ENCODE results near the gene ARHGAP26. TPM values are rescaled to one million over a fixed set of nuclear protein-coding genes. Genes with fewer than 3 reads are reported as not detected.

The ARHGAP26 gene
- total RNA-seq, 2 experiments from 2014 or later = 17.0 to 19.5 TPM

GRCh38 chr5:142847898-142848790 is 78.0 kb downstream of the ARHGAP26 start:
- CTCF ChIA-PET = interaction anchor here (0.9 to 1.2 kb wide), 3 partner anchors 19 to 33 kb away, joined by 3 to 4 read pairs (median 3); no protein-coding TSS in a partner anchor
- Mint-ChIP-seq H3K9me3 (no peaks in the 10 kb centered on the region), H3K27me3 (ENCODE audit: low read depth) (no peaks in the 10 kb centered on the region), H3K27ac (no peak overlapping the region), H3K36me3 (ENCODE audit: low read depth) (no peaks in the 10 kb centered on the region), H3K4me3 (no peak overlapping the region), H3K4me1 (ENCODE audit: low read depth) (peaks cover 34% of the 10 kb centered on the region)
- intact Hi-C loops (cut with micrococcal nuclease) = no loop called here
- DNase-seq = no peak

GRCh38 chr5:142849466-142849865 is 79.3 kb downstream of the ARHGAP26 start:
- Mint-ChIP-seq H3K36me3 (ENCODE audit: low read depth) (no peaks in the 10 kb centered on the region), H3K9me3 (no peaks in the 10 kb centered on the region), H3K27ac (no peak overlapping the region), H3K4me3 (no peak overlapping the region), H3K4me1 (ENCODE audit: low read depth) (peaks cover 27% of the 10 kb centered on the region), H3K27me3 (ENCODE audit: low read depth) (no peaks in the 10 kb centered on the region)
- no peak for DNase-seq
- intact Hi-C loops (cut with micrococcal nuclease) = no loop called here
- CTCF ChIA-PET = interaction anchor here (1.4 kb wide), 1 partner anchor 100 kb away, joined by 4 read pairs; no protein-coding TSS in a partner anchor

- Mint-ChIP-seq H3K9me3 (no peaks in the 10 kb centered on the region), H3K4me1 (ENCODE audit: low read depth) (peaks cover 25% of the 10 kb centered on the region), H3K27me3 (ENCODE audit: low read depth) (no peaks in the 10 kb centered on the region), H3K27ac (no peak overlapping the region), H3K4me3 (no peak overlapping the region), H3K36me3 (ENCODE audit: low read depth) (no peaks in the 10 kb centered on the region)
- DNase-seq = no peak
- intact Hi-C loops (cut with micrococcal nuclease) = no loop called here
- CTCF ChIA-PET = interaction anchor here (0.9 to 1.4 kb wide), 3 partner anchors 17 to 101 kb away, joined by 3 to 7 read pairs (median 4); no protein-coding TSS in a partner anchor
Measured at GRCh38 chr5:142849880-142850279, 79.7 kb downstream of the ARHGAP26 start.

- no peak overlapping the region for H3K27ac Mint-ChIP-seq
- DNase-seq = no peak
- no peak overlapping the region for H3K4me3 Mint-ChIP-seq
- H3K9me3 Mint-ChIP-seq = no peaks in the 10 kb centered on the region
- intact Hi-C loops (cut with micrococcal nuclease) = no loop called here
- peaks cover 11% of the 10 kb centered on the region for H3K4me1 Mint-ChIP-seq (ENCODE audit: low read depth)
- no peaks in the 10 kb centered on the region for H3K36me3 Mint-ChIP-seq (ENCODE audit: low read depth)
- H3K27me3 Mint-ChIP-seq (ENCODE audit: low read depth) = no peaks in the 10 kb centered on the region
- CTCF ChIA-PET = interaction anchor here (1.7 kb wide), 1 partner anchor 139 kb away, joined by 4 read pairs; no protein-coding TSS in a partner anchor
Measured at GRCh38 chr5:142851731-142852130, 81.6 kb downstream of the ARHGAP26 start.

GRCh38 chr5:142852416-142853198 is 82.4 kb downstream of the ARHGAP26 start:
- no peaks in the 10 kb centered on the region for H3K9me3 Mint-ChIP-seq
- intact Hi-C loops (cut with micrococcal nuclease) = no loop called here
- no peaks in the 10 kb centered on the region for H3K36me3 Mint-ChIP-seq (ENCODE audit: low read depth)
- H3K27ac Mint-ChIP-seq = no peak overlapping the region
- peaks cover 11% of the 10 kb centered on the region for H3K4me1 Mint-ChIP-seq (ENCODE audit: low read depth)
- H3K4me3 Mint-ChIP-seq = no peak overlapping the region
- CTCF ChIA-PET = interaction anchor here (1.3 to 1.7 kb wide), 3 partner anchors 11 to 139 kb away, joined by 4 to 7 read pairs (median 4); no protein-coding TSS in a partner anchor
- no peak for DNase-seq
- H3K27me3 Mint-ChIP-seq (ENCODE audit: low read depth) = no peaks in the 10 kb centered on the region

GRCh38 chr5:142853682-142854081 is 83.5 kb downstream of the ARHGAP26 start:
- Mint-ChIP-seq H3K27ac (no peak overlapping the region), H3K36me3 (ENCODE audit: low read depth) (no peaks in the 10 kb centered on the region), H3K4me1 (ENCODE audit: low read depth) (peaks cover 12% of the 10 kb centered on the region), H3K4me3 (no peak overlapping the region), H3K9me3 (no peaks in the 10 kb centered on the region), H3K27me3 (ENCODE audit: low read depth) (no peaks in the 10 kb centered on the region)
- DNase-seq = no peak
- intact Hi-C loops (cut with micrococcal nuclease) = no loop called here
- CTCF ChIA-PET = interaction anchor here (0.6 to 1.6 kb wide), 4 partner anchors 10 to 155 kb away, joined by 3 to 7 read pairs (median 4); no protein-coding TSS in a partner anchor

GRCh38 chr5:142856269-142856782 is 86.1 kb downstream of the ARHGAP26 start:
- no peaks in the 10 kb centered on the region for H3K36me3 Mint-ChIP-seq (ENCODE audit: low read depth)
- peaks cover 9% of the 10 kb centered on the region for H3K4me1 Mint-ChIP-seq (ENCODE audit: low read depth)
- H3K27ac Mint-ChIP-seq = no peak overlapping the region
- H3K9me3 Mint-ChIP-seq = no peaks in the 10 kb centered on the region
- no peaks in the 10 kb centered on the region for H3K27me3 Mint-ChIP-seq (ENCODE audit: low read depth)
- intact Hi-C loops (cut with micrococcal nuclease) = no loop called here
- CTCF ChIA-PET = interaction anchor here (1.4 kb wide), 1 partner anchor 143 kb away, joined by 5 read pairs; no protein-coding TSS in a partner anchor
- no peak for DNase-seq
- no peak overlapping the region for H3K4me3 Mint-ChIP-seq

- Mint-ChIP-seq H3K36me3 (ENCODE audit: low read depth) (no peaks in the 10 kb centered on the region), H3K4me3 (no peak overlapping the region), H3K4me1 (ENCODE audit: low read depth) (peaks cover 5% of the 10 kb centered on the region), H3K27ac (no peak overlapping the region), H3K9me3 (no peaks in the 10 kb centered on the region), H3K27me3 (ENCODE audit: low read depth) (no peaks in the 10 kb centered on the region)
- intact Hi-C loops (cut with micrococcal nuclease) = no loop called here
- CTCF ChIA-PET = interaction anchor here (1.4 kb wide), 1 partner anchor 144 kb away, joined by 5 read pairs; no protein-coding TSS in a partner anchor
- no peak for DNase-seq
Measured at GRCh38 chr5:142857405-142857804, 87.2 kb downstream of the ARHGAP26 start.

- CTCF ChIA-PET = interaction anchor here (1.7 kb wide), 1 partner anchor 90 kb away, joined by 4 read pairs; no protein-coding TSS in a partner anchor
- intact Hi-C loops (cut with micrococcal nuclease) = no loop called here
- Mint-ChIP-seq H3K36me3 (ENCODE audit: low read depth) (no peaks in the 10 kb centered on the region), H3K27ac (no peak overlapping the region), H3K4me3 (no peak overlapping the region), H3K4me1 (ENCODE audit: low read depth) (peaks cover 15% of the 10 kb centered on the region), H3K27me3 (ENCODE audit: low read depth) (no peaks in the 10 kb centered on the region), H3K9me3 (no peaks in the 10 kb centered on the region)
- DNase-seq = no peak
Measured at GRCh38 chr5:142859037-142859436, 88.9 kb downstream of the ARHGAP26 start.

- DNase-seq = no peak
Measured at GRCh38 chr5:142860270-142860669, 90.1 kb downstream of the ARHGAP26 start.

GRCh38 chr5:142861011-142861410 is 90.8 kb downstream of the ARHGAP26 start:
- intact Hi-C loops (cut with micrococcal nuclease) = no loop called here
- DNase-seq = no peak
- Mint-ChIP-seq H3K9me3 (no peaks in the 10 kb centered on the region), H3K4me3 (no peak overlapping the region), H3K27ac (no peak overlapping the region), H3K27me3 (ENCODE audit: low read depth) (no peaks in the 10 kb centered on the region), H3K4me1 (ENCODE audit: low read depth) (peaks cover 26% of the 10 kb centered on the region), H3K36me3 (ENCODE audit: low read depth) (no peaks in the 10 kb centered on the region)
- CTCF ChIA-PET = interaction anchor here (1.1 to 1.5 kb wide), 4 partner anchors 9 to 148 kb away, joined by 3 to 6 read pairs (median 5); no protein-coding TSS in a partner anchor

More at GRCh38 chr5:142860270-142860669, 90.1 kb downstream of the ARHGAP26 start:
- no peak overlapping the region for H3K4me3 Mint-ChIP-seq
- H3K27ac Mint-ChIP-seq = no peak overlapping the region
- no peaks in the 10 kb centered on the region for H3K9me3 Mint-ChIP-seq
- CTCF ChIA-PET = interaction anchor here (0.6 to 1.7 kb wide), 6 partner anchors 23 to 147 kb away, joined by 3 to 6 read pairs (median 4); no protein-coding TSS in a partner anchor
- intact Hi-C loops (cut with micrococcal nuclease) = no loop called here
- H3K27me3 Mint-ChIP-seq (ENCODE audit: low read depth) = no peaks in the 10 kb centered on the region
- H3K4me1 Mint-ChIP-seq (ENCODE audit: low read depth) = peaks cover 27% of the 10 kb centered on the region
- H3K36me3 Mint-ChIP-seq (ENCODE audit: low read depth) = no peaks in the 10 kb centered on the region

GRCh38 chr5:142862594-142862993 is 92.4 kb downstream of the ARHGAP26 start:
- no peak for DNase-seq
- no peaks in the 10 kb centered on the region for H3K27me3 Mint-ChIP-seq (ENCODE audit: low read depth)
- H3K4me3 Mint-ChIP-seq = no peak overlapping the region
- no peak overlapping the region for H3K27ac Mint-ChIP-seq
- CTCF ChIA-PET = interaction anchor here (0.7 to 1.0 kb wide), 2 partner anchors 81 to 94 kb away, joined by 3 to 4 read pairs; no protein-coding TSS in a partner anchor
- H3K36me3 Mint-ChIP-seq (ENCODE audit: low read depth) = no peaks in the 10 kb centered on the region
- no peaks in the 10 kb centered on the region for H3K9me3 Mint-ChIP-seq
- intact Hi-C loops (cut with micrococcal nuclease) = no loop called here
- H3K4me1 Mint-ChIP-seq (ENCODE audit: low read depth) = peaks cover 32% of the 10 kb centered on the region
